SJCRH30 (cell line): ENCODE measurements around the gene REEP3. TPM values are rescaled to one million over a fixed set of nuclear protein-coding genes. Genes with fewer than 3 reads are reported as not detected.
"Not testable (repeated sequence)": the region's sequence is repeated elsewhere in the genome, so short reads cannot be mapped to it uniquely, and the experiment has no call there.

Experiments
- DNase-seq, 2 experiments: peaks; one replicate each; pipeline ENCODE4 v3.0.0-alpha.2; 2015 to 2020
- H3K27ac ChIP-seq: fragments of 250-450 bp; sonication (Bioruptor Pico); 2 replicates; pipeline ENCODE4 v1.5.1; 2020; ENCODE audit warnings: mild to moderate bottlenecking, moderate library complexity
- H3K27me3 ChIP-seq: fragments of 250-450 bp; sonication (Bioruptor Pico); 2 replicates; pipeline ENCODE4 v1.5.1; 2020; ENCODE audit warnings: mild to moderate bottlenecking, moderate library complexity
- H3K36me3 ChIP-seq: fragments of 250-450 bp; sonication (Bioruptor Pico); 2 replicates; pipeline ENCODE4 v1.5.1; 2020; ENCODE audit warnings: mild to moderate bottlenecking, moderate library complexity
- H3K4me1 ChIP-seq: fragments of 250-450 bp; sonication (Bioruptor Pico); 2 replicates; pipeline ENCODE4 v1.5.1; 2020; ENCODE audit warnings: mild to moderate bottlenecking, moderate library complexity
- H3K4me3 ChIP-seq: fragments of 250-450 bp; sonication (Bioruptor Pico); 2 replicates; pipeline ENCODE4 v1.5.1; 2020; ENCODE audit warnings: mild to moderate bottlenecking, moderate library complexity
- H3K9me3 ChIP-seq: fragments of 250-450 bp; sonication (Bioruptor Pico); replicated peaks from 2 replicates; pipeline ENCODE4 v1.5.1; 2020; ENCODE audit warnings: mild to moderate bottlenecking, moderate library complexity
- total RNA-seq: library from RNA; depleted of rRNA; stranded (reverse); fragments of >200 nt; shearing (Covaris generic); gene quantifications from 2 replicates; pipeline ENCODE4 v1.2.3, GENCODE V29; 2014

The REEP3 gene
- total RNA-seq, 1 experiment from 2014 or later = 16.4 TPM

GRCh38 chr10:63653747-63654146, 132.5 kb downstream of the REEP3 start:
- Histone ChIP-seq H3K9me3 (no peaks in the 10 kb centered on the region), H3K27me3 (no peaks in the 10 kb centered on the region), H3K27ac (no peak overlapping the region), H3K4me1 (no peaks in the 10 kb centered on the region), H3K4me3 (no peak overlapping the region), H3K36me3 (no peaks in the 10 kb centered on the region)
- DNase-seq = no peak

GRCh38 chr10:63657761-63658160, 136.6 kb downstream of the REEP3 start:
- no peaks in the 10 kb centered on the region for H3K27me3 ChIP-seq
- H3K36me3 ChIP-seq = no peaks in the 10 kb centered on the region
- no peak overlapping the region for H3K4me3 ChIP-seq
- no peaks in the 10 kb centered on the region for H3K4me1 ChIP-seq
- H3K9me3 ChIP-seq = no peaks in the 10 kb centered on the region
- no peak for DNase-seq
- no peak overlapping the region for H3K27ac ChIP-seq

GRCh38 chr10:63660941-63661340, 139.7 kb downstream of the REEP3 start:
- H3K4me3 ChIP-seq, H3K4me1 ChIP-seq, H3K36me3 ChIP-seq, DNase-seq, H3K27ac ChIP-seq, H3K9me3 ChIP-seq, H3K27me3 ChIP-seq: not testable (repeated sequence)

- Histone ChIP-seq H3K27me3 (no peaks in the 10 kb centered on the region), H3K4me1 (no peaks in the 10 kb centered on the region), H3K36me3 (no peaks in the 10 kb centered on the region), H3K27ac (no peak overlapping the region), H3K9me3 (no peaks in the 10 kb centered on the region), H3K4me3 (no peak overlapping the region)
- DNase-seq = no peak
Measured at GRCh38 chr10:63661347-63661746, 140.1 kb downstream of the REEP3 start.

GRCh38 chr10:63664341-63664885, 143.2 kb downstream of the REEP3 start:
- H3K4me3 ChIP-seq = no peak overlapping the region
- no peak overlapping the region for H3K27ac ChIP-seq
- no peaks in the 10 kb centered on the region for H3K36me3 ChIP-seq
- DNase-seq = no peak
- peaks cover 24% of the 10 kb centered on the region for H3K4me1 ChIP-seq
- no peaks in the 10 kb centered on the region for H3K27me3 ChIP-seq
- no peaks in the 10 kb centered on the region for H3K9me3 ChIP-seq

- H3K36me3 ChIP-seq, H3K9me3 ChIP-seq, H3K4me3 ChIP-seq, H3K27ac ChIP-seq, DNase-seq, H3K27me3 ChIP-seq: not testable (repeated sequence)
- H3K4me1 ChIP-seq = peaks cover 27% of the 10 kb centered on the region
Measured at GRCh38 chr10:63665006-63665580, 143.9 kb downstream of the REEP3 start.

GRCh38 chr10:63665670-63666134, 144.5 kb downstream of the REEP3 start:
- Histone ChIP-seq H3K4me3 (no peak overlapping the region), H3K27ac (no peak overlapping the region), H3K9me3 (no peaks in the 10 kb centered on the region), H3K36me3 (no peaks in the 10 kb centered on the region), H3K27me3 (no peaks in the 10 kb centered on the region), H3K4me1 (peaks cover 30% of the 10 kb centered on the region)
- DNase-seq = no peak

GRCh38 chr10:63666836-63667383, 145.7 kb downstream of the REEP3 start:
- Histone ChIP-seq H3K27me3 (no peaks in the 10 kb centered on the region), H3K36me3 (no peaks in the 10 kb centered on the region), H3K27ac (no peak overlapping the region), H3K4me3 (no peak overlapping the region), H3K4me1 (peaks cover 39% of the 10 kb centered on the region), H3K9me3 (no peaks in the 10 kb centered on the region)
- DNase-seq = peak in 1 of 2 experiments; percentile 54

- Histone ChIP-seq H3K27me3 (no peaks in the 10 kb centered on the region), H3K36me3 (no peaks in the 10 kb centered on the region), H3K4me3 (no peak overlapping the region), H3K27ac (no peak overlapping the region), H3K9me3 (no peaks in the 10 kb centered on the region), H3K4me1 (peaks cover 39% of the 10 kb centered on the region)
- no peak for DNase-seq
Measured at GRCh38 chr10:63667596-63668480, 146.6 kb downstream of the REEP3 start.

- Histone ChIP-seq H3K9me3 (no peaks in the 10 kb centered on the region), H3K36me3 (no peaks in the 10 kb centered on the region), H3K4me3 (no peak overlapping the region), H3K27ac (no peak overlapping the region), H3K27me3 (no peaks in the 10 kb centered on the region), H3K4me1 (peaks cover 39% of the 10 kb centered on the region)
- peak; percentile 6 to 52 for DNase-seq
Measured at GRCh38 chr10:63670291-63670898, 149.2 kb downstream of the REEP3 start.

GRCh38 chr10:63671317-63671937, 150.2 kb downstream of the REEP3 start:
- no peaks in the 10 kb centered on the region for H3K27me3 ChIP-seq
- peak in 1 of 2 experiments; percentile 9 for DNase-seq
- peaks cover 39% of the 10 kb centered on the region for H3K4me1 ChIP-seq
- H3K27ac ChIP-seq = no peak overlapping the region
- H3K4me3 ChIP-seq = no peak overlapping the region
- no peaks in the 10 kb centered on the region for H3K9me3 ChIP-seq
- no peaks in the 10 kb centered on the region for H3K36me3 ChIP-seq

GRCh38 chr10:63672491-63672890, 151.3 kb downstream of the REEP3 start:
- Histone ChIP-seq H3K27ac (no peak overlapping the region), H3K9me3 (no peaks in the 10 kb centered on the region), H3K36me3 (no peaks in the 10 kb centered on the region), H3K4me1 (peaks cover 29% of the 10 kb centered on the region), H3K4me3 (no peak overlapping the region), H3K27me3 (no peaks in the 10 kb centered on the region)
- DNase-seq = no peak

- no peaks in the 10 kb centered on the region for H3K9me3 ChIP-seq
Measured at GRCh38 chr10:63673246-63673645, 152.0 kb downstream of the REEP3 start.

GRCh38 chr10:63673846-63674245, 152.6 kb downstream of the REEP3 start:
- Histone ChIP-seq H3K9me3 (no peaks in the 10 kb centered on the region), H3K36me3 (no peaks in the 10 kb centered on the region), H3K4me1 (peaks cover 19% of the 10 kb centered on the region), H3K4me3 (no peak overlapping the region), H3K27ac (no peak overlapping the region), H3K27me3 (no peaks in the 10 kb centered on the region)
- DNase-seq = no peak

More at GRCh38 chr10:63673246-63673645, 152.0 kb downstream of the REEP3 start:
- peaks cover 23% of the 10 kb centered on the region for H3K4me1 ChIP-seq
- no peak overlapping the region for H3K27ac ChIP-seq
- H3K36me3 ChIP-seq = no peaks in the 10 kb centered on the region
- H3K27me3 ChIP-seq = no peaks in the 10 kb centered on the region
- no peak overlapping the region for H3K4me3 ChIP-seq
- no peak for DNase-seq
